ENCODE data around the gene QSOX1. TPM values are rescaled to one million over a fixed set of nuclear protein-coding genes. Genes with fewer than 3 reads are reported as not detected.
A peak's percentile ranks its signal among the peaks of the same experiment; 100 is the strongest.

Gene QSOX1
- total RNA-seq, 4 donors from 2014 or later: 65.9 to 124 (median 93.7) TPM

GRCh38 chr1:180230416-180230790, 75.7 kb downstream of the QSOX1 start:
- in situ Hi-C loops (cut with MboI; ENCODE audit: low sequenced_read_pairs in 4 of 4): no loop called here

DNA sequence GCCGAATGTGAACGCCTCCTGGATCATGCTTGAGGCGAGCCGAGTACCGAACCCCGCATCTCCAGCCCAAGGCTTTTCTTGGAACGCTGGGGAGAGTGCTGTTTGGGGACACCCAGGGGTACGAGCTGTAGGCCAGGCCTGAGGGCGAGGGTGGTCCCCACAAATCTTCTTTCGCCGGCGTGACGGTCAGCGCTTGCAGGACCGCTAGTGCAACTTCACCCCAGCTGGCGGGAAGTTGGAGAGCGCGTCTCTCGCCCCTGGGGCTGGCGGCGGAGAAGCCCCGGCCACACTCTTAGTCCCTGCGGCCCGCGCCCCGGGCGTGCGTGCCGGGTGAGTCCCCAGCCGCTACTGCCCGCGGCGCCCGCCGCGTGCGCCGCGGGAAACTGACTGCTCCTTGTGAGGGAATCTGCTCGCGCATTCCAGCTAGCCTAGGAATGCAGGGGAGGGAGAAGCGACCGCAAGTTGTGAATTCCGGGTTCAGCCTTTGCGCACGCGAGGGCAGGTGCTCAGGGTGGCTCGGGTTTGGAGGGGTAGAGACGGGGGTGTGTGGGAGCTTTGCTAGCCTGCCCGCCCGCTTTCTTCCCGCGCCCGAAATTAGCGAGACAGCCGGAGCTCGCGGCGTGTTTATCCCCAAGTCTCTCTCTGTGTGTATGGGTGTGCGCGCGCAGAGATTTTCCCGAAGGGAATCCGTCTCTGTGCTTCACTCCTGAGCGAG, 76.3 kb downstream of the QSOX1 start:
- ATAC-seq (peak; percentile 13 to 18), DNase-seq (no peak)
- Histone ChIP-seq H3K27ac (no peak overlapping the region), H3K9me3 (no peaks in the 10 kb centered on the region), H3K4me1 (peaks cover 23 to 41% of the 10 kb centered on the region in 2 donors), H3K4me3 (peak overlapping the region; percentile 61 to 66 (median 61)), H3K27me3 (peaks cover 93 to 98% (median 94%) of the 10 kb centered on the region in 3 donors), H3K36me3 (no peaks in the 10 kb centered on the region)
- intact Hi-C loops (cut with DNase I; ENCODE audit: low total_unique reads): no loop called here
- TF ChIP-seq, protein P1, sequence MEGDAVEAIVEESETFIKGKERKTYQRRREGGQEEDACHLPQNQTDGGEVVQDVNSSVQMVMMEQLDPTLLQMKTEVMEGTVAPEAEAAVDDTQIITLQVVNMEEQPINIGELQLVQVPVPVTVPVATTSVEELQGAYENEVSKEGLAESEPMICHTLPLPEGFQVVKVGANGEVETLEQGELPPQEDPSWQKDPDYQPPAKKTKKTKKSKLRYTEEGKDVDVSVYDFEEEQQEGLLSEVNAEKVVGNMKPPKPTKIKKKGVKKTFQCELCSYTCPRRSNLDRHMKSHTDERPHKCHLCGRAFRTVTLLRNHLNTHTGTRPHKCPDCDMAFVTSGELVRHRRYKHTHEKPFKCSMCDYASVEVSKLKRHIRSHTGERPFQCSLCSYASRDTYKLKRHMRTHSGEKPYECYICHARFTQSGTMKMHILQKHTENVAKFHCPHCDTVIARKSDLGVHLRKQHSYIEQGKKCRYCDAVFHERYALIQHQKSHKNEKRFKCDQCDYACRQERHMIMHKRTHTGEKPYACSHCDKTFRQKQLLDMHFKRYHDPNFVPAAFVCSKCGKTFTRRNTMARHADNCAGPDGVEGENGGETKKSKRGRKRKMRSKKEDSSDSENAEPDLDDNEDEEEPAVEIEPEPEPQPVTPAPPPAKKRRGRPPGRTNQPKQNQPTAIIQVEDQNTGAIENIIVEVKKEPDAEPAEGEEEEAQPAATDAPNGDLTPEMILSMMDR (IDR thresholded peaks at IDR 0.05 in 4 of 5, conservative IDR thresholded peaks at IDR 0.05 in 1 of 5): no peak
- no peak for TF ChIP-seq POLR2A (IDR thresholded peaks at IDR 0.05)
- in situ Hi-C loops (cut with MboI; ENCODE audit: low sequenced_read_pairs in 4 of 4): no loop called here

More at GRCh38 chr1:180230416-180230790, 75.7 kb downstream of the QSOX1 start:
- no peaks in the 10 kb centered on the region for H3K36me3 ChIP-seq
- no peak overlapping the region for H3K27ac ChIP-seq
- peaks cover 23 to 39% of the 10 kb centered on the region in 2 donors for H3K4me1 ChIP-seq
- TF ChIP-seq POLR2A (IDR thresholded peaks at IDR 0.05): no peak
- TF ChIP-seq, protein P1 (IDR thresholded peaks at IDR 0.05 in 4 of 5, conservative IDR thresholded peaks at IDR 0.05 in 1 of 5): no peak
- ATAC-seq: no peak
- H3K9me3 ChIP-seq: no peaks in the 10 kb centered on the region
- peak overlapping the region; percentile 61 to 66 (median 61) for H3K4me3 ChIP-seq
- peaks cover 89 to 93% (median 92%) of the 10 kb centered on the region in 3 donors for H3K27me3 ChIP-seq
- intact Hi-C loops (cut with DNase I; ENCODE audit: low total_unique reads): no loop called here
- no peak for DNase-seq

- no peaks in the 10 kb centered on the region for H3K36me3 ChIP-seq
- intact Hi-C loops (cut with DNase I; ENCODE audit: low total_unique reads) (no loop called here), in situ Hi-C loops (cut with MboI; ENCODE audit: low sequenced_read_pairs in 4 of 4) (no loop called here)
- H3K4me3 ChIP-seq: peak overlapping the region; percentile 61 to 66 (median 61)
- H3K27me3 ChIP-seq: peaks cover 93 to 100% (median 97%) of the 10 kb centered on the region in 3 donors
- peaks cover 23 to 41% of the 10 kb centered on the region in 2 donors for H3K4me1 ChIP-seq
- TF ChIP-seq POLR2A (IDR thresholded peaks at IDR 0.05): no peak
- TF ChIP-seq, protein P1 (IDR thresholded peaks at IDR 0.05 in 4 of 5, conservative IDR thresholded peaks at IDR 0.05 in 1 of 5): no peak
- H3K9me3 ChIP-seq: no peaks in the 10 kb centered on the region
- ATAC-seq (peak in 1 of 2 donors; percentile 5), DNase-seq (no peak)
- no peak overlapping the region for H3K27ac ChIP-seq
These were observed 76.8 kb downstream of the QSOX1 start for GRCh38 chr1:180231506-180231921.

GRCh38 chr1:180231936-180232335, 77.3 kb downstream of the QSOX1 start:
- ATAC-seq: no peak
- H3K9me3 ChIP-seq: no peaks in the 10 kb centered on the region
- intact Hi-C loops (cut with DNase I; ENCODE audit: low total_unique reads): no loop called here
- TF ChIP-seq POLR2A (IDR thresholded peaks at IDR 0.05): no peak
- TF ChIP-seq, protein P1 (IDR thresholded peaks at IDR 0.05 in 4 of 5, conservative IDR thresholded peaks at IDR 0.05 in 1 of 5): no peak
- H3K27ac ChIP-seq: no peak overlapping the region
- H3K27me3 ChIP-seq: peaks cover 94 to 100% (median 98%) of the 10 kb centered on the region in 3 donors
- in situ Hi-C loops (cut with MboI; ENCODE audit: low sequenced_read_pairs in 4 of 4): no loop called here
- H3K4me3 ChIP-seq: peak overlapping the region in 3 of 4 donors; percentile 61 to 66 (median 61)
- DNase-seq: no peak
- H3K36me3 ChIP-seq: no peaks in the 10 kb centered on the region
- H3K4me1 ChIP-seq: peaks cover 23 to 41% of the 10 kb centered on the region in 2 donors
